GM18951 (cell line): ENCODE data around the gene MPPED1.

Experiments
- POLR2A ChIP-seq: IDR thresholded peaks from 4 replicates; pipeline ENCODE4 v1.6.1; 2011; ENCODE audit warnings: mild to moderate bottlenecking; ENCODE audit not compliant: insufficient read length, insufficient read depth; ENCODE audit errors: extremely low read depth
- in situ Hi-C: fragments of 300-500 bp; cut with MboI; formaldehyde crosslinking; loops from one replicate; pipeline ENCODE4 v1.12.0; 2022; ENCODE audit warnings: low sequenced_read_pairs, mixed read lengths, inconsistent platforms; ENCODE audit not compliant: unreplicated experiment

The MPPED1 gene

DNA sequence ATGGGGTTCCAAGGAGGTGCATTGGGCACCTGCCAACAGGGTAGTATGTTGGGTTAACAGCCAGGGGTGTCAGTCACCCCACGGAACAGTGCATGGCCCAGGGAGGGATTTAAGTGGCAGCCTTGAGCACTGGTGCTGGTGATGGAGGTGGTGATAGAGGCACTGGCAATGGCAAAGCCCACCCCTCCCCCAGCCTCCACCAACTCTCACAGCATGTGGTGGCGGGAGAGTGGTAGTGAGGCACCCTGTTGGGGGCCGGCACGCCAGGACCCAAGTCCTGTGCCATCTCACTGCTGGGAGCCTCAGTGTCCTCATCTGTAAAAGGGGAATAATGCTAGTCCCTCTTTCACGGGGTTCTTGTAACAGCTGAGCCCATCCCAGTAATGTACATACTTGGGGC is 81.5 kb downstream of the MPPED1 start:
- in situ Hi-C loops, result no loop called here
- TF ChIP-seq POLR2A, result no peak

DNA sequence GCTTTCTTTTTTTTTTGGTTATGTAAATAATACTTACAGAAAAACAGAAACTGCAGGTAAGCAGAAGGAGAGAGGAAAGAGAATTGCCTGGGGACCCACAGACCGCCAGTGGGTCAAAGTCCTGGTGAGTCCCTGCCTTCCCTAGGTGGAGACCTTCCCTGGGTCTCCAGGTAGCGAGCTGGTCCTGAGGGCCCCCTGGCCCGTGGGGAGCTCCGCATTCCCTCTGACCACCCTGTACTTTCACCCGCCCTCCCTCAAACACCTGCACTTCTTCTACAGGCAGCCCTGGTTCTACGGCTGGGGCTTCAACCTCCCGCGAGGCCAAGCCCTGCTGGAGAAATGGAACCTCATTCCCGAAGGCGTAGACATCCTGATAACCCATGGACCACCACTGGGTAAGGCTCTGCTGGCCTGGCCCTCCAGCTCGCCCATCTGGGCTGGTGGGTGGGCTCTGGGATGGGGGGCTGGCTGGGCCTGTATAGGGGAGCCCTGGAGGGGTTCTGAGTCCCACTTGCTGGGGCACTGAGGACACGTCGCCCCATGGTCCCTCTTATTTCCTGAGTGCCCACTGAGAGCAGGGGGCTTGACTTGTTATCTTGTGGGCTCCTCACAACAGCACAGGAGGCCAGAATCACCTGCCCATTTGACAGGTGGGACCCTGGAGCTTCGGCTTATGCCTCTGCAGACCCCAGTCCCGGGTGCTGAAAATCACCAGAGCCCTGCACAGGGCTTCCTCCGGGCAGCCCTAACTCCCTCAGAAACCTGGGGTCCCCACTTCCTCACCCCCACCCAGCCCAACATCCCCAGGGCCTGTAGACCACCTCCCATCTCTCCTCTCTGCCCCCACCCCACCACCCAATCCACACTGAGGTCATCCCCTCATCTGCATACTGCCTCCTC is 86.4 kb downstream of the MPPED1 start:
- in situ Hi-C loops, result no loop called here

DNA sequence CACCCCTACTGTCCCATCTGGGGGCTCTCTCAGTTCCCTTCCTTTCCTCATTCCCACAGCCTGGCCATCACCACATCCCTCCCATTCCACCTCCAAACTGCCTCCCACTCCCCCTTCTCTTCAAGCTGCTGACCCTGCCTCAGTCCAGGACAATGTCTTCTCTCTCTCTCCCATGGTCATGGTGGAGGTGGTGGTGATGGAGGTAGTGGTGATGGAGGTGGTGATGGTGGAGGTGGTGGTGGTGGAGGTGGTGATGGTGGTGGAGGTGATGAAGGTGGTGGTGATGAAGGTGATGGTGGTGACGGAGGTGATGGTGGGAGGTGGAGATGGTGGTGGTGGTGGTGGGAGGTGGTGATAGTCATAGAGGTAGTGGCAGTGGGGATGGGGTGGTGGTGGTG is 87.0 kb downstream of the MPPED1 start:
- in situ Hi-C loops, result no loop called here
- TF ChIP-seq POLR2A, result no peak

More for the DNA sequence above, 86.4 kb downstream of the MPPED1 start:
- no peak for TF ChIP-seq POLR2A

DNA sequence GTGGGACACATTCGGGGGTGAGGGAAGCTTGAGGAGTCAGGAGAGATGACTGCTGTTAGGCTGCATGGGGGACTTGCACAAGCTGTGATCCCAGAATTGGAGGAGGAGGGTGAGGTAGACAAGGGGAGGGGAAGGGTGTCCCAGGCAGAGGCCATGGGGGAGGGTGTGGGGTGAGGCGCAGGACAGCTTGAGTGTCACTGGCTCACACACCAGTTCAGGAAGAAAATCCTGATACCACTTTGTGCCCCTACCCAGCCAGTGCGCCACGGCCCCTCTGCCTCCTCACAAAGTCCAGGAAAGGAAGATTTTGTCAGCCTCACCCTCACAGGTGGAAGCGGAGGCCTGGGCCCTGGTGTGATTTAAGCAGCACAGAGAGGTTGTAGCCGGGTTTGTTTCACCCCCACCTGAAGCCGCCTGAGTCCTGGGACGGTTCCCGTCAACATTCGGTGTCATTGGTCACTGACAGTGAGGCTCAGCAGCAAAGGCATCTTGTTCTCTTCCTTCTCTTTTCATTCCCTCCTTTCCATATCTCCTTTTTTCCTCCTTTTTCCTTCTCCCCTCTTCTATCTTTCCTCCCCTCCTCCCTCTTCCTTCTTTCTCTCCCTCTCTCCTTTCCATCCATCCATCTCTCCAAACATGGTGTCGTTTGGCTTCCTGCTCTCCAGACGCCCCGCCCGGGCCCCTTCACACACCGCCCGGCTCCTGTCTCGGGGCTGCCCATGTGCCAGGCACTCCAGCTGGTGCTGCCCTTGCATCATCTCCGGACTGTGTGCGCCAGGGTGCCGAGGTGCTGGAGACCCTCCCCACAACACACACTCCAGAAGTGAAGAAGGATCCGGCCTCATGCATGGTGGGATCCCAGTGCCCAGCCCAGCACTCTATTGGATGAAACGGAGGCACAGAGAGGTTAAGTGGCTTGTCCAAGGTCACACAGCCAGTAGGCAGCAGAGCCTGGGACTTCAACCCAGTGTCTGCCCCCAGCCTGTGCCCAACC is 89.3 kb downstream of the MPPED1 start:
- TF ChIP-seq POLR2A, result no peak

DNA sequence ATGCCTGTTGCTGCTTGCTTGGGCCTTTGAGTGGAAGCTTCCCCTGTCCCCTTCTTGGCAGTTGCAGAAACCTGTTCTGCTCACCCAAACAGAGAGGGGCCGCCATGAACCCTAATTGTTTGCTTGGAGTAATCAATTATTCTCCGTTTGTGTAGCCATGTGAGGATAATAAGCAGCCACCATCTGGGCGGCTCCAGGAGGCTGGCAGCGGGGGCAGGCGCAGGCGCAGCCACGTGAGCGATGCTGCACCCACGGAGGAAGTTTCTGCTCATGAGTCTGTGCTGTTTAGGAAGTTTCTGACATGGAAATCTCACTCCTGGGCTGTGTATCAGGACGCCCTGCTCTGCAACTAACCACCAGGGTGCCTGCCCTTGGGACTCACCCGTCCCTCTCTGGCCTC is 90.1 kb downstream of the MPPED1 start:
- in situ Hi-C loops, result no loop called here
- TF ChIP-seq POLR2A, result no peak

More for the DNA sequence above, 89.3 kb downstream of the MPPED1 start:
- in situ Hi-C loops, result no loop called here

DNA sequence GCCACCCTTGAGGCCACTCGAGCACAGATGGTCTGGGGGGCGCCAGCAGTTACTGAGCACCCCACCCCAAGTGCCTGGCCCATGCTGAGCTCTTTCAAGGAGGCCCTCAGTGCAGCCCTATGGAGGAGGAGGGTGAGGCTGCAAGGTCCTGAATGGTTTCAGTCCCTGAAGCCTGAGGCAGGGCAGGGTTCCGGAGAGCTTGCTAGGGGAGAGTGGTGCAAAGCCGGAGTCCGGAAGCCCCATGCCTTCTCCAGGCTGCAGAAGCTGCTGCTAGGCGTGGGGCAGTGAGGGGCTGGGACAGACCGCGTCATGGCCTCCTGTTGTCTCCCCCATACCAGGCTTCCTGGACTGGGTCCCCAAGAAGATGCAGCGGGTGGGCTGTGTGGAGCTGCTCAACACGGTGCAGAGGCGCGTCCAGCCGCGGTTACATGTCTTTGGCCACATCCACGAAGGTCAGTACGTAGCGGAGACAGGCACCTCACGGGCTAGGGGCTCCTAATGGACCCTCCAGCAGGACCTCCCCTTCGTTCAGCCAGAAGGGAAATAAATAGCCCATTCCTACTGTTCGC is 90.6 kb downstream of the MPPED1 start:
- no peak for TF ChIP-seq POLR2A
- in situ Hi-C loops, result no loop called here

DNA sequence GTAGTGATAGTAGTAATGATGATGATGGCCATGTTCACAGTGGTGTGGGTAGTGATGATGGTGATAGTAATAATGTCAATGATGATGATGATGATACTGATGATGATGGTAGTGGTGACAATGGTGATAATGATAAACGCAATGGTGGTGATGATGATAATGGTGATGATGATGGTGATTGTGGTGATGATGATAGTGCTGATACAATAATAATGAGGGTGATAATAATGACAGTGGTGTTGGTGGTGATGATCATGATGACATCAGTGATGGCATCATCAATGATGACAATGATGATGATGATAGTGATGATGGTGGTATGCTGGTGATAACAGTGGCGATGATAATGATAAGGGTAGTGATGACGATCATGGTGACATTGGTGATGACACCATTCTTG is 92.3 kb downstream of the MPPED1 start:
- in situ Hi-C loops, result no loop called here
- no peak for TF ChIP-seq POLR2A

DNA sequence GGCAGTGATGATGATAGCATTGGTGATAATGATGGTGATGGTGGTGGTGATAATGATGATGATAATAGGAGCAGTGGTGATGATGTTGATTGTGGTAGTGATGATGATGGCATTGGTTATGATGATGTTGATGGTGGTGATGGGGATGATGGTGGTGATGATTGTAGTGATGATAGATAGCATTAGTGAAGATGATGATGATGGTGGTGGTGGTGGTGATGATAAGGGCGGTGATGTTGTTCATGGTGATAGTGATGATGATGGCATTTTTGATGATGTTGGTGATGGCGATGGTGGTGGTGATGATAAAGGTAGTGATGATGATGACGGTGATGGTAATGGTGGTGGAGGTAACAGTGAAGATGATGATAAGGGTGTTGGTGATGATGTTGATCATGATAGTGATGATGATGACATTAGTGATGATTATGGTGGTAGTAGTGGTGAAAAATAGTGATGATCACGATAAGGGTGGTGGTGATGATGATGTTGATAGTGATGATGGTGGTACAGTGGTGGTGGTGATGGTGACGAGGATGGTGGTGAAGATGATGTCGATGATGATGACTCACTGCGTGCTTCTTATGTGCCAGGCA is 93.0 kb downstream of the MPPED1 start:
- in situ Hi-C loops, result no loop called here
- no peak for TF ChIP-seq POLR2A

DNA sequence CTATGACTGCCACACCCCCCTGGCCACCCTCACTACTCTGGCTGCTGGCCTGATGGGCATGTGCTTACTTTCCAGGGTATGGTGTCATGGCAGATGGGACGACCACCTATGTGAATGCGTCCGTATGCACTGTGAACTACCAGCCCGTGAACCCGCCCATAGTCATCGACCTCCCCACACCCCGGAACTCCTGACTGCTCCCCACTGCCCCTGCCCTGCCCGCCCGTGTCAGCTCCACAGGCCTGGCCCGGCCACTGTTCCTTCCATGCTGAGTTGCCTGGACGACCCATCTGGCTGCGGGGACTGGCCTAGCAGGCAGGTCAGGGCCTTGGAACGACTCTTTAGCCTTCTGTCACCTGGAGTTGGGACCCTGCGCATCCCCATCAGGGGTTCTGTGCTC is 93.6 kb downstream of the MPPED1 start:
- no peak for TF ChIP-seq POLR2A
- in situ Hi-C loops, result no loop called here

DNA sequence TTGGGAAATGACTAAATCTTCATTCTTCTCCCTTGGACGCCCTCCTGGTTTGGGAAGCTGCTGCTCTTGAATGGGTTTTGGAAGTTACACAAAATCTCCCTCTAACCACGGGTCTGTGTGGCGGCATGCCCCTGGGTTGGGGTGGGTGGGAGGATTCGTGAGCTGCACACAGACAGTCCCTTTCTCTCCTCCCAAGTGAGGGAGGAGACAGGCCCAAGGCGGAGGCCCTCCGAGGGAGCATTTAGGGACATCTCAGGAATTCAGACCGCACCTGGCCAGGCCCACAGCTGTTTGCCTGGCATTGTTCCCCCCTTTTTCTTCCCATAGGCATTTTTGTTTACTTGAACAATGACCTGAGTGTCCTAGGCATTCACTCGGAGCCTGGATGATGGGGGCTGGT is 94.1 kb downstream of the MPPED1 start:
- in situ Hi-C loops, result no loop called here
- TF ChIP-seq POLR2A, result no peak

DNA sequence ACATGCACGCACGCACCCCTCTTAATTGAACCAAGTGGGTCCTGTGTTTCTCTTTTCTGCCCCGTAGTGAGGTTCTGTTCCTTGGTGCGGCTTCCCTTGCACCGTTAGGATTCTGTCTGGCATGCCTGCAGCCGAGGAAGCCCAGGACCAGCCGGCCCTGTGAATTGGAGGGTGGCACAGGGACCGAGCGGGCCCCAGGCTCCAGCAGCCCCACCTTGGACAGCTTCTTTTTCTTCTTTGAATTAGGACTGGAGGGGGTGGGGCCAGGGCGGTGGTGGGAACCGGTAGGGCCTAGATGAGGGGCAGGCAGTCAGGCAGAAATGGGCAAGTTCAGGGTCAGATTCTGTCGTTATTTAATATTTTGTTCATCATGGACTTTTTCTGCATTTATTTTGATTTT is 94.7 kb downstream of the MPPED1 start:
- in situ Hi-C loops, result no loop called here
- no peak for TF ChIP-seq POLR2A

DNA sequence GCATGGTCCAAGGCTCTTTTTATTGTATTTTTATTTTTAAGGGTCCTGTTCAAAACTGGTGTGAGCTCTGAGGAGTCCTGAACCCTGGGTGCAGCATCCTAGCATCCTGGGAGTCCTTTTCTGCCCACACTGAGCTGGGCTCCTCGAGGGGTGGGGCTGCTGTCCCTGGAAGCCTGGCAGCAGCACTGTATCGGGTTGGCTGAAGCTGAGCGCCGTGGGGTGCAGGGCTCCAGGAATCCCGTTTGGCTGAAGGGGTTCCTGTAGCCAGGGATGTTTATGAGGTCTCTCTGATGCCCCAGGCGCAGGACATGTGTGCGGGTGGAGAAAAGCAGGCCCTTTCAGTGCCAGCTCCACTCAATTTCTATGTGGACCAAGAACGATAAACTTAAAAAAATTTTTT is 95.4 kb downstream of the MPPED1 start:
- in situ Hi-C loops, result no loop called here
- TF ChIP-seq POLR2A, result no peak

DNA sequence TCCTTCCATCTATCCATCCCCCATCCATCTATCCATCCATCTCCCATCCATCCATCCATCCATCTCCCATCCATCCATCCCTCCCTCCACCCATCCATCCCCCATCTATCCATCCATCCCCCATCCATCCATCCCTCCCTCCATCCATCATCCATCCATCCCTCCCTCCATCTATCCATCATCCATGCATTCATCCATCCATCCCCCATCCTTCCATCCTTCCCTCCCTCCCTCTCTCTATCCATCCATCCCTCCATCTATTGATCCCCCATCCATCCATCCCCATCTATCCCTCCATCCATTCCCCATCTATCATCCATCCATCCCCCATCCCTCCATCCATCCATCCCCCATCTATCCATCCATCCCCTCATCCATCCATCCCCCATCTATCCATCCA is 96.7 kb downstream of the MPPED1 start:
- in situ Hi-C loops, result no loop called here
- TF ChIP-seq POLR2A, result no peak
